ENCODE measurements around the gene CALN1.

Gene CALN1

GRCh38 chr7:71846160-71846559 is 566.0 kb downstream of the CALN1 start:
- Histone ChIP-seq H3K27ac (ENCODE audit: extremely low read depth, low read depth, low read length) (no peak overlapping the region), H3K4me1 (ENCODE audit: control insufficient read depth, insufficient read depth, low read length) (no peaks in the 10 kb centered on the region), H3K36me3 (ENCODE audit: control insufficient read depth in 2 of 2, insufficient read depth in 1 of 2, low read length in 2 of 2) (no peaks in the 10 kb centered on the region), H3K4me3 (ENCODE audit: low read depth, low read length) (no peak overlapping the region), H3K9me3 (ENCODE audit: control insufficient read depth, insufficient read depth, low read depth, low read length) (no peaks in the 10 kb centered on the region)
- no peak for TF ChIP-seq RBAK (tag by site-specific recombination; IDR thresholded peaks at IDR 0.05)
- no peak for TF ChIP-seq ZNF626 (tag by site-specific recombination; IDR thresholded peaks at IDR 0.05)
- no peak for TF ChIP-seq ZNF473 (tag by site-specific recombination; IDR thresholded peaks at IDR 0.05)
- TF ChIP-seq ZNF214 (tag by site-specific recombination; IDR thresholded peaks at IDR 0.05; ENCODE audit: borderline replicate concordance): no peak
- TF ChIP-seq ZNF302 (tag by site-specific recombination; IDR thresholded peaks at IDR 0.05; ENCODE audit: low read depth): no peak
- TF ChIP-seq ZFHX2 (tag by site-specific recombination; conservative IDR thresholded peaks at IDR 0.05): no peak
- TF ChIP-seq REST (tag by site-specific recombination; IDR thresholded peaks at IDR 0.05): peak; percentile 83
- CTCF ChIA-PET: interaction anchor here (0.7 kb wide), 1 partner anchor 11 kb away, joined by 3 read pairs; no protein-coding TSS in a partner anchor
- POLR2A ChIA-PET: no interaction called here

GRCh38 chr7:71843676-71844075 is 568.5 kb downstream of the CALN1 start:
- no peaks in the 10 kb centered on the region for H3K9me3 ChIP-seq (ENCODE audit: control insufficient read depth, insufficient read depth, low read depth, low read length)
- ChIA-PET CTCF (no interaction called here), POLR2A (no interaction called here)
- TF ChIP-seq ZNF529 (tag by site-specific recombination; IDR thresholded peaks at IDR 0.05; ENCODE audit: insufficient replicate concordance) (no peak), ZNF658 (tag by site-specific recombination; IDR thresholded peaks at IDR 0.05) (no peak), ZNF426 (tag by site-specific recombination; IDR thresholded peaks at IDR 0.05) (no peak), ZNF248 (tag by site-specific recombination; IDR thresholded peaks at IDR 0.05) (no peak), GFI1B (tag by site-specific recombination; IDR thresholded peaks at IDR 0.05) (no peak), HOXA7 (CRISPR knock-in tag; IDR thresholded peaks at IDR 0.05; ENCODE audit: borderline replicate concordance) (no peak), ZNF596 (tag by site-specific recombination; IDR thresholded peaks at IDR 0.05) (no peak), ZEB2 (tag by site-specific recombination; IDR thresholded peaks at IDR 0.05) (no peak), ZNF785 (tag by site-specific recombination; IDR thresholded peaks at IDR 0.05) (no peak), TSHZ1 (tag by site-specific recombination; IDR thresholded peaks at IDR 0.05; ENCODE audit: borderline replicate concordance) (no peak), FEZF1 (tag by site-specific recombination; IDR thresholded peaks at IDR 0.05) (no peak), MYNN (tag by site-specific recombination; IDR thresholded peaks at IDR 0.05; ENCODE audit: borderline replicate concordance) (no peak), ZNF692 (tag by site-specific recombination; IDR thresholded peaks at IDR 0.05) (no peak), ZNF366 (tag by site-specific recombination; conservative IDR thresholded peaks at IDR 0.05) (no peak), SCRT1 (tag by site-specific recombination; IDR thresholded peaks at IDR 0.05; ENCODE audit: borderline replicate concordance) (no peak)
- H3K27ac ChIP-seq (ENCODE audit: extremely low read depth, low read depth, low read length): no peak overlapping the region
- no peaks in the 10 kb centered on the region for H3K36me3 ChIP-seq (ENCODE audit: control insufficient read depth in 2 of 2, insufficient read depth in 1 of 2, low read length in 2 of 2)
- no peaks in the 10 kb centered on the region for H3K4me1 ChIP-seq (ENCODE audit: control insufficient read depth, insufficient read depth, low read length)
- no peak overlapping the region for H3K4me3 ChIP-seq (ENCODE audit: low read depth, low read length)
